HG03457 (cell line): ENCODE data around the gene C1QB.
"Not testable (repeated sequence)": the region's sequence is repeated elsewhere in the genome, so short reads cannot be mapped to it uniquely, and the experiment has no call there.

Experiments
- ATAC-seq: cut with Tn5 transposase; IDR thresholded peaks from one replicate; pipeline ENCODE4 v1.9.1; 2021; ENCODE audit warnings: moderate number of reproducible peaks; ENCODE audit not compliant: unreplicated experiment

The C1QB gene

DNA sequence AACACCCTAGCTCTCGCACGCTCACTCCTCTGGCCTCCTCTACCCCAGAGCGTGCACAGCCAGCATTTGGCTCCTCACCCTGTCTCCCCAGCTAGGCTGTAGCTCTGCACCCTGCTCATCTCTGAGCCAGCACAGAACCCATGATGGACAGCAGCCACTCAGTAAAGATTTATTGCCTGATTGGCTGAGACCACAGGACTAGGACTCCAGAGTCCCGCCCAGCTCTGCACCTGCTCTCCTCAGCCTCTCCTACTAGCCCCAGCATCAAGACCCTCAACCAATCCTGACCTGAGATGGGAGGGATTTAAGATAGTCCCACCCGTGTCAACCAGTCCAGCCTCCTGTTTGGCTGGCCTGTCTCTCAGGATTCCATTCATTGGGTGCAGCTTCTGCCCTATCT is 9.3 kb downstream of the C1QB start:
- ATAC-seq: no peak

DNA sequence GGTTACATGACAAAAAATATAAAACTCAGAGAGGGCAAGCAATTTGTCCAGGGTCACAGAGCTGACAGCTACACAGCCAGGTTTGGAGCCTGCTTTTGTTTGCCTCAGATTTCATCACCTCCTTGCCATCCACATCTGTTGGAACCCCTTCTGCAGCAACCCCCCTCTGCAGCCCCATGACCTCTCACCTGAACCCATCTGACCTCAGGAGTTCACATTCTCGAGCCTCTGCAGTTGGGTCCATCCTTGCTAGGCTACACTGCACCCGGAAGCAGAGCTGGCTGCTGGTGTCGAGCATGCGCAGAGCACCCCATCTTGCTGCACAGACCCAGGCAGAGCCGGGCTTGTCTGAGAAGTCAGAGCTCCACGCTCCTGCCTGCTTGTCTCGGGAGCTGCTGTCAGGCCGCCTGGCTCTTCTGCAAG is 10.0 kb downstream of the C1QB start:
- no peak for ATAC-seq

DNA sequence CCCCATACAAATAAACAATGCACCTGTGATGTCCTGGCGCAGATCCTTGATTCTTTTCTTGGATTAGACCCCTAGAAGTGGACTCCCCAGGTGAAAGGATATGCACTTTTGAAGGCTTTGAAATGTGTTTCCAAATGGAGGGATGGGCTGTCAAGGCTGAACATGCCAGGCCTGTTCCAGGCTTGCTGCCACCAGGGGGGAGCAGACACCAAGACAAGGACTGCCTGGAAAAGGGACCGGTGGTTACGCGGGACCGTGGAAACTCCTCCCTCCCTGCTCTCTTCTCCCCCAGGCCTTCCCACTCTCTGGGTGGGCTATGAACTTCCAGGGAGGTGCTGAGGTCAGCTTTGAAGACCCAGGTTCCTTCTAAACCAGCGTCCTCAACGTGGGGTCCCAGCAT is 12.7 kb downstream of the C1QB start:
- ATAC-seq: no peak

DNA sequence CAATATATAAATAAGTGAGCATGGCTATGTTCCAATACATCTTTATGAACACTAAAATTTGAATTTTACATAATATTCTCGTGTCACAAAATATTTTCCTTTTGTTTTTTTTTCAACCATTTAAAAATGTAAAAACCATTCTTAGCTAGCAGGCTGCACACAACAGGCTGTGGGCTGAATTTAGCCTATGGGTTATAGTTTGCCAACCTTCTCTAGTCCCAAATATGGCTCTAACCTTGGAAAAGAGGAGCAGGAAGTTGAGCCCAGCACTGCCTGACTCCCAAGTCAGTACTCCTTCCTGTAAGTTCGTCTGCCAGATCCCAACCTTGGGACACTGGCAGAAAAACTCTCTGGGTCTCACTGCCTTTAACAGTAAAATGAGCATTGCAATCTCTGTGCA is 13.4 kb downstream of the C1QB start:
- ATAC-seq: no peak

DNA sequence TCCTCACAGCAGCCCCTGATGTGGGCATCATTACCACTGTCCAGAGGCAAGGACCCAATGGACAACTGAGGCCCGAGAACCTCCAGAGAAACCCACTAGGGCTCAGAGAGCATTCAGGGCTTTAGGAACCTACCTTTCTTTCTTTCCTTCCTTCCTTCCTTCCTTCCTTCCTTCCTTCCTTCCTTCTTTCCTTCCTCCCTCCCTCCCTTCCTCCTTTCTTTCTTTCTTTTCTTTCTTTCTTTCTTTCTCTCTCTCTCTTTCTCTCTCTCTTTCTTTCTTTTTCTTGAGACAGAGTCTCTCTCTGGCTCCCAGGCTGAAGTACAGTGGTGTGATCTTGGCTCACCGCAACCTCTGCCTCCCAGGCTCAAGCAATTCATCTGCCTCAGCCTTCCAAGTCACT is 15.8 kb downstream of the C1QB start:
- not testable (repeated sequence) for ATAC-seq

DNA sequence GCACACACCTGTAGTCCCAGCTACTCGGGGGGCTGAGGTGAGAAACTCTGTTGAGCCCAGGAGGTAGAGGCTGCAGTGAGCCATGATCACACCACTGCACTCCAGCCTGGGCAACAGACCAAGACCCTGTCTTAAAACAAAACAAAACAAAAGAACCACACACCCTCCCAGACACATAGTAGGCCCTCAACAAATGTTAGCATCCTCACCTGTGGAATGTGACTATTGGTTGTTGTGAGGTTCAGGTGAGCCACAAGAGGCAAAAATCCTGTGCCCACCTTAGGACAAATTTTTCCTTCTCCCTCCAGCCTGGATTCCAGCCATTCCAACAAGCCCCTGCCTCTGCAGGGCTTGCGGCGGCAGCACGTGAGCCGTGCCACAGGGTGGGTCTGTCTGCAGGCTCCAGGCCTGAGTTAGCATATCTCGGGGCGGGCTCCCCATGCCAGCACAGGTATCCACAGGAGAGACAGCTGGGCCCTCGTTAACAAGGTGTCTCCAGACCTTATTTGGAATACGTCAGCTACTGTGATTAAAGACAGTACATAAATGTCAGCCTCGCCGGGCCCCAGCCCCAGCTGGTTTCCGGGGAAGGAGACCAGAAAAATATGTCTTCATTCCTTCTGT is 17.4 kb downstream of the C1QB start:
- ATAC-seq: no peak

DNA sequence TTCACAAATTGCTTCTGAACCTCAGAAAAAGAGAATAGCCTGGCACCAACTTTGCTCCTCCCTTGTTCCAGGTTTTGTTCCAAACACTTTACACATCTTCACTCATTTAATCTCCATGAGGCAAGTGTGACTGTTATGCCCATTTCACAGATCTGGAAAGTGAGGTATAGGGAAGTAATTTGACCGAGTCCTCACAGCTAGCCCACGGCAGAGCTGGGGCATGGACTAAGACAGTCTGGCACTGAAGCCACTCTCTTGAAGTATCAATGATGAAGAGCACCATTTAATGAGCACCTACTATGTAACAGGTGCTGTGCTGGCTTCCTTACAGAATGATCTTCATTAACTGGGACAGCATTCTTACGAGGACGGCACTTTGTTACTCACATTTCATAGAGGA is 19.0 kb downstream of the C1QB start:
- ATAC-seq: no peak

DNA sequence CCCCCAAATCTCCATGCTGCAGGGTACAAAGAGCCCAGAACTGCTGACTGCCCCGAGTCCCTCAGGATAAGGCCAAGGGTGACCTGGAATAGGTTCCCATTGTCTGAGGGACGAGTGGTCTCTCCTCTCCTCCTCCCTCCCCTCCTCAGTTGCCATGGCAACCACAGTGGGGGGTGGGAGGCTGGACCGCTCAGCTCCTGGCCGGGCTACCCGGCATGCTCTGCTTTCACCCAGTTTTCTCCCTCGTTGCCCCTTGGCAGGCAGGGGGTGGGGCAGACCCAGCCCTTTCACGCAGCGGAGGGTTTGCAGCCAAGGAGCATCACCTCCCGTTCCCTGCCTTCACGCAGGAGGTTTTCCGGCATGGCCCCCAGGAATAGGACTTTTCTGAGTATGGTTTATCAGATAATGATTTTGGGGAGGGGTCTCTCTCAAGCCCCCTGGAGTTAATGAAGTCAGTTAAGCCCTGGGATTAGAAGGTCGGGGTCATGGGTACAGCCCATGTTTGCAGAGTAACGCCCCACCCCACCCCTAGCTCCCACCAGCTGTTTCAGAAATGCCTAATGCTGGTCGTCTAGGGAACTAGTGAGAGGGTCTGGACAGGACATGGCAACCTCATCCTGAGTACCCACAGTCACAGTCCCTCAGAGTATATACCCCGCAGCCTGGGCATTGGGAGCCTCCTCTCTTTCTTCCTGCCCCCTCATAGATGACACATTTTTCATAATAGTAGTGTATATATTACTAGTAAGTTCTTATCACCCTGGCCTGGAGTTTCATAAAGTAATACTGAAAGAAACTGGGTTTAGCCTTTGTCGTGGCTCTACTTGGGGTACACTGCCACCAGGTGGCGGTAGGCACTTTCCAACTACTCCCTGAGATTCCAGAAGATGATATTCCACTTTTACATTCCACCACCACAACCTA is 20.7 kb downstream of the C1QB start:
- no peak for ATAC-seq

DNA sequence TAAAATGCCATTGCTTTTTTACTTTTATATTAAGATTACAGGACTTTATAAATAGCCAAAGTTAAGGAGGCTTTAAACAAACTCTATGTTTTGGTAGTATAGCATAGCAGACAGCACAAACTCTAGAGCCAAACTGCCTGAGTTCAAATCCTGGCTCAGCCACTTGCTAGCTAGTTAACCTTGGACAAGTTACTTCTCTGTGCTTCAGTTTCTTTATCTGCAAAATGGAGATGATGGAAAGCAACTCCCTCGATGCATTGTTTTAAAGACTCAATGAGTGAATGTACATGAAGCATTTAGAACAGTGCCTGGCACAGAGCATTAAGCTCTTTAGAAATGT is 21.3 kb downstream of the C1QB start:
- ATAC-seq: no peak

DNA sequence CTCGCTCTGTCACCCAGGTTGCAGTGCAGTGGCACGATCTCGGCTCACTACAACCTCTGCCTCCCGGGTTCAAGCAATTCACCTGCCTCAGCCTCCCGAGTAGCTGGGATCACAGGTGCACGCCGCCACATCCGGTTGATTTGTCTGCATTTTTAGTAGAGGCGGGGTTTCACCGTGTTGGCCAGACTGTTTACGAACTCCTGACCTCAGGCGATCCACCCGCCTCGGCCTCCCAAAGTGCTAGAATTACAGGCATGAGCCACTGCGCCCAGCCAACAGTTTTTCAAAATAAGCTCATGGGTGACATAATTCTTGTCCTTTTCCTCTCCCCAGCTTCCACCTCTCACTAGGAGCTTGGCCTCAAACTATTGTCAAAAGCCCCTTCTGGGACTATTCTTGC is 23.1 kb downstream of the C1QB start:
- ATAC-seq: not testable (repeated sequence)

DNA sequence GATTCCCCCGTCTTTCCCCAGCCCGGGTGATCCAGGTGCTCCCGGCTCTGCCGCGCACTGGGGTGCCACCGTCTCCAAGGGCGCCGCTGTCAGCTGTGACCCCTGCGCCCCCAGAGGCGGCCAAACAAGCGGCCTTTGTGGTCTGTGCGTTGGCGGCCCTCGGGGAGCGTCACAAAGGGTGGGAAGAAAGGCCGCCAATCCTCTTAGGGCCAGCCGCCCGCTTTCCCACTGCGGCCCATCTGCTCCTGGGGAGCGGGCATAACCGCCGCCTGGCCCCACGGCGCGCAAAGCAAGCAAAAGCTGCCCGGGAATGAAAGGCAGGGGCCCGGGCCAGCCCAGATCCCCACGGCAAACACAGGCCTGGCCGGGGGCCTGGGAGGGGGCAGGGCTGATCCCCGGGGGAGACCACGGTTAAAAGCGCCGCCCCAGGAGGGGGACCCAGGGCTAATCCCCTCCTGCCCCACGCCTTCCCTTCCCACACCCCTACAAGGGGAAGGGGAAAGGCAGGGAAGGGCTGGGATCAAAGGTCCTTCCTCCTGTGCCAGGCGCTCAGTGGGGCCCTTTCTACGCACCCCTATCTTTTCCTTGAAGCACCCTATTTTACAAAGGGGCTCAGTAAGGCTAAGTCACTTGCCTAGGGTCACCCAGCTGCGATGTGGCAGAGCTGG is 24.0 kb downstream of the C1QB start:
- ATAC-seq: no peak

DNA sequence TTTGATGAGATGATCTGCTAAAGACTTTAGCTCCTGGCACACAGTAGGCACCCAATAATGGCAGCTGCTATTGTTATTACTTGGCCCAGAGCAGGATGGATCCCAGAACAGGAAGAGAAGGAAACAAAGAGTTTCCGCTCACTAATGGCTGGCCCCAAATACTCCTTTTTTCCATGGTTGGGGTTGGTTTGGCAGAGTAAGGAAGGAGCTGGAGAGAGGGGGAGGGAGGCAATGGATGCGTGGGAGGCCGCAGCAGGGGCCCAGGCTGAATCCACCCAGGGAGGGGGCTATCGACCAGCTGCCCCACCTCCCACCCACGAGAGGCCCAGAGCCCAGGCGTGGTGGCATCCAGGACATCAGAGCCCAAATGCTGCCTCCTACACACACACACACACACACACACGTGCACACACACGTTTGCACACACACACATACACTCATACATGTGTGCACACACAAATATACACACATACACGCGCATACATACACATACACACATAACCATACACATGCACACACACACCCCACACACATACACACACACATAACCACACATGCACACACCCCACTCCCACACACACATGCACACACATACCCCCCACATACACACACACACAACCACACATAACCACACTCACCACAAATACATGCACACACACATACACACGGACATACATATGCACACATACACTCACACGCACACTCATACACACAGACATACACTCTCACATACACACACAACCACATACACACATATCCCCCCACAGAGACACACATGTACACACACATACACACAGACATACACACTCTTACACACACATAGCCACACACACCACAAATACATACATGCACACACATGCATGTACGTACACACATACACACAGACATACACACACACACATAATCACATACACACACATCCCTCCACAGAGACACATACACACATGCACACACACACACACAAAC is 25.2 kb downstream of the C1QB start:
- no peak for ATAC-seq

DNA sequence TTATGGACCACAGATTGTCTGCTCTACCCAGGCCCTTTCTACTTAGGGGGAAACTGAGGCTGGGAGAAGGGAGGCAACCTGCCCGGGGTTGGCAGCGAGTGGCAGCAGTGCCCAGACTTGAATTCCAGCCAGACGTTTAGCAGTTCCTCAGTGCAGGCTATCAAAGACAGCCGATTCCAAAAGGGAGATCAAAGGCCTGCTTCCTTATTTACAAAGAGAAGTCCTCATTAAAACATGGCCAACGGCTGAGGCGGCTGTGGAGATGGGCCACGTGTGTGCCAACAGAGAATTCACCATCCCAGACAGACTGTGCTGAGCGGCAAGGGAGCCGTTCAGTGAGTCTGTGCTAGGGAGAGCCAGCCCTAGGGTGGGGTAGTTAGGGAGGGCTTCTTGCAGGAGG is 27.7 kb downstream of the C1QB start:
- ATAC-seq: no peak

DNA sequence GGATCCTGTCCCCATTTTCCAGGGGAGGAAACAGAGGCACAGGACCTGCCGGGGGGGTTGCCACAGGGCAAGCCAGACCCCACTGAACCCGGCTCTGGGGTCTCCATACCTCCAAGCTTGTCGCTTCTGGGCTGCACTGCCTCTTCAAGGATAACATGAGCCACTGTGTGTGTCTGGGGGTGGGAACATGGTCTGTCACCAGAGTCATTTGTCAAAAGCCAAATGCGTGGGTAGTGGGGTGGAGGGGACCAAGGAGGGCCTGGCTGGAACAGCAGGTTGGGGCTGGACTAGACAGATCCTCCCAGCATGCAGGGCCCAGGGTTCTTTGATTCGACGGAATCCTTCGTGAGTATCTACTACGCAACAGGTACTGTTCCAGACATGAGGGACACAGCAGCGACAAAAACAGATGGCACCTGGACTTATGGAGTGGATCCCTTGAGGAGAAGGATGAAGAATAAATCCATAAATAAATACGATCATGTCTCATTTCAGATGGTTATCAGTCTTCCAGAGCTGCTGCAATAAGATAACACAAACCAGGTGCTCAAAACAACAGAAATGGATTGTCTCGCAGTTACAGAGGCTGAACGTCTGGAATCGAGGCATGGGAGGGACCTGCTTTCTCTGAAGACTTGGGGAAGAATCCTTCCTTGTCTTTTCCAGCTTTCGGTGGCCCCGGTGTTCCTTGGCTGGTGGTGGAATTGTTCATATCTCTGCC is 28.7 kb downstream of the C1QB start:
- ATAC-seq: no peak

DNA sequence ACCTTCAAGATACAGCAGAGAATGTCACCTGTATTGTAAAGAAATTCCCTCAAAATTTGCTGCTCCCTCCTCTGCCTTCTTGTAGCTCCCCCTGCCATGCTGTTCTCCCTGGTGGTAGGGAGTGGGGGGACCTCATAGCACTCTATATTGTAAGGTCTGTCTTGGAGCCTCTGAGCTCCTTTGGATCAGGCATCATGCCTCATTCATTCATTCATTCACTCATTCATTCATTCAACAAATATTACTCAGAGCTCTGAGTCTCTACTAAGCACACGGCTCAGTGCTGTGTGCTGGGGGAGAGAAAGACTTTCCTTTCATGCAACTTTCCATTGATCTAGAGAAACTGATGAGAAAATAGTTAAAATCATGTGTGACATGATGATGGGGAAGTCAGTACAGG is 30.5 kb downstream of the C1QB start:
- no peak for ATAC-seq

DNA sequence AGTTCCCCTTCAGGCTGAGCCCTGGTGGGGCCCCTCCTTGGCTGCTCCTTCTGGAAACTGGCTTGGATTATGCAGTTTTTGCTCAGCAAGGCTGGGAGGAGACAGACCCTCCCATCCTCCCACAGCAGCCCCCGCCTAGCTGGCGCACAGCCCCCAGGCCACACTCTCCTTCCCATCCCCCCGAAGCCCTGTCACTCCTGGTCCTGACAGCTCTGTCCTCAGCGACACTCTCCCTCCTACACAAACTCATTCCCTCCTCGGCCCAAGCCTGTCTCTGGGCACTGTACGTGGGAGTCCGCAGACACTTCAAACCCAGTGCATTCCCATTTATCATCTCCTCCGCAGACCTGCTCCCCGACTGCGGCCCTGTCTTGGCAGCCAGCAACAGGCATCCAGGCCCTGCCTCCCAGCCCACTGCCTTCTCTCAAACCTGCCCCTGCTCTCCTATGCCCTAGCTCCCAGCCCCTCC is 32.6 kb downstream of the C1QB start:
- no peak for ATAC-seq

DNA sequence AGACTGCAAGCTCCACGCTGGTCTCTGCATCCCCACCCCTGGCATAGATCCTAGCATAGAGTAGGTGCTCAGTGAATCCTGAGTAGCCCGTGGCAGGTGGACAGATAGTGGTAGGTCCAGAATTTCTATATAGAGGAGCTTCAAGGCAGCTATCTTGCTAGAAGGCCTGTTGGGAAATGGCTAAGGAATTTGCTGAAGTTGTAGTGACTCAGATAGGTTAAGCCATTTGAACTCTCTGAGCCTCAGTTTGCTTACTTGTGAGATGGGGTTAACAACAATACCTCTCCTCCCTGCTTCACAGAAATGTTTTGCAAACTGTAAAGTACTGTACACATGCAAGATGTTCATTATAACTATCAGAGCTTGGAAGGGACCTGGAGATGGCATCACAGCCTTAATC is 34.2 kb downstream of the C1QB start:
- no peak for ATAC-seq

DNA sequence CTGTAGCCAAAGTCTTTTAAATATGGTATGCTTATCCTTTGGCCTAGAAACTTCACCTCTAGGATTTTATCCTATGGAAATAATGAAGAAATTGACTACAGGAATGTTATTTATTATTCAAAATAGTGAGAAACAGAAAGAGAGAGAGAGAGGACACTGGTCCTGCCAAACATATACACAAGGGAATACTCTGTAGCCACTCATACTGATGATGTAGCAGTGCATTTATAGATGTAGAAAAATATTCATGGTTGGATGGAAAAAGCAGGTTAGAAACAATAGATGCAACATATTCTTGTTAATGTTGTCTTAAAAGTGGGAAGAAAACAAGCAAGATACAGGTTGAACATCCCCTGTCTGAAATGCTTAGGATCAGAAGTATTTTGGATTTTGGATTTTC is 35.4 kb downstream of the C1QB start:
- ATAC-seq: no peak

DNA sequence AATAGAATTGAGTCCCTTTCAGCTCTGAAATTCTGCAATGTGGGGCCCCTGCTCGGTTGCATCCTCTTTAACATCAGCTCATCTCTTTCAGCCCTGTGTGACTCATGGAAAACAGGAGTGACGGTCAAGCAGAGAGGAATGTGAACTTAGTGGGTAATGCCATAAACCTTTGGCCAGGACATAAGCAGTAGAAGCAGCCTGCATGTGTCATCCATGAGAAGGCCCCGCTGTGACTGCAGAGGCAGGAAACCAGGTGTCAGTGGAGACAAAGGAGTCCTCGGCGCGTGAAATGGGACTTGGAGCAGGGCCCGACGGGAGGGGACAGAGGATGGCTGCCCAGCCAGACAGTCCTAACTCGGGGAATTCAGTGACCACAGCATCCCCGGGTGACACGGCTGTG is 36.5 kb downstream of the C1QB start:
- ATAC-seq: no peak
